ENCODE results near the gene WNT2. TPM values are rescaled to one million over a fixed set of nuclear protein-coding genes. Genes with fewer than 3 reads are reported as not detected.
A peak's percentile ranks its signal among the peaks of the same experiment; 100 is the strongest.

Gene WNT2
- total RNA-seq, 1 donor from 2014 or later, result 0.07 TPM

DNA sequence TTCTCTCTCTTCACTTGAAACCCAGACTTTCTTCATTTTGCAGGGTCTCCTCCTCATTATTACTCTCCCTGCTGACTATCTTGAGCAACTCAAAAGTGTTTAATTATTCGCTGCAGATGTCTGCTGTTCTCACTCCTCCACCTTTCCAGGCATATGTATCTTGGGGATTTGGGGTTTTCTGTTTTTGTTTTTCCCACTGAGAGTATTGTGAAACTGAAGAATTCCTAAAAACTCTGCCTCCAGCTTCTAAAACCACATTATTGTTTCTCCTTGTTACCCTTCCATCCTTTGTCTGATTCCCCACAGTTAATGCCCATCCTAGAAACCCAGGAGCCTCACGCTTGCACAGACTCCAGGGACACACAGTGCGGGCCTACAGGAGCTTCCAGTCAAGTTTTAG lies 51.3 kb downstream of the WNT2 start:
- H3K27me3 ChIP-seq (ENCODE audit: insufficient read depth, low read length), result no peaks in the 10 kb centered on the region
- H3K4me3 ChIP-seq (ENCODE audit: insufficient read depth, low read depth, low read length), result no peak overlapping the region
- Mint-ChIP-seq H3K27me3 (ENCODE audit: low read depth, unreplicated experiment) (no peaks in the 10 kb centered on the region), H3K27ac (ENCODE audit: unreplicated experiment) (no peak overlapping the region), H3K36me3 (ENCODE audit: low read depth, unreplicated experiment) (no peaks in the 10 kb centered on the region), H3K4me1 (ENCODE audit: low read depth, unreplicated experiment) (peaks cover 15% of the 10 kb centered on the region), H3K9me3 (ENCODE audit: unreplicated experiment) (no peaks in the 10 kb centered on the region), H3K4me3 (ENCODE audit: unreplicated experiment) (no peak overlapping the region)
- H3K4me1 ChIP-seq (ENCODE audit: insufficient read depth, low read length), result peaks cover 19% of the 10 kb centered on the region
- no peak for TF ChIP-seq CTCF (IDR thresholded peaks at IDR 0.05; ENCODE audit: insufficient read depth, low read depth, low read length)
- no peak for TF ChIP-seq EZH2 (IDR thresholded peaks at IDR 0.05; ENCODE audit: insufficient read depth, low read length)
- H4K20me1 ChIP-seq (ENCODE audit: insufficient read depth, low read length), result no peaks in the 10 kb centered on the region
- H2AFZ ChIP-seq (ENCODE audit: low read depth, low read length), result no peak overlapping the region
- no peak for FAIRE-seq
- no peaks in the 10 kb centered on the region for H3K9me3 ChIP-seq (ENCODE audit: insufficient read depth, low read depth, low read length)
- no peak overlapping the region for H3K27ac ChIP-seq (ENCODE audit: low read depth, low read length)
- no peak overlapping the region for H3K4me2 ChIP-seq (ENCODE audit: low read length)
- no peak overlapping the region for H3K9ac ChIP-seq (ENCODE audit: low read length)
- no peak for DNase-seq (ENCODE audit: low read depth)
- H3K79me2 ChIP-seq (ENCODE audit: insufficient read depth, low read length), result no peaks in the 10 kb centered on the region
- H3K36me3 ChIP-seq (ENCODE audit: insufficient read depth, low read length), result no peaks in the 10 kb centered on the region

GRCh38 chr7:117270371-117270770 lies 52.5 kb downstream of the WNT2 start:
- peak overlapping the region; percentile 98 for H3K27ac Mint-ChIP-seq (ENCODE audit: unreplicated experiment)
- DNase-seq (ENCODE audit: low read depth) (peak; percentile 60), FAIRE-seq (no peak)
- no peaks in the 10 kb centered on the region for H3K9me3 Mint-ChIP-seq (ENCODE audit: unreplicated experiment)
- Histone ChIP-seq H2AFZ (ENCODE audit: low read depth, low read length) (no peak overlapping the region), H3K9me3 (ENCODE audit: insufficient read depth, low read depth, low read length) (no peaks in the 10 kb centered on the region), H3K79me2 (ENCODE audit: insufficient read depth, low read length) (no peaks in the 10 kb centered on the region), H3K27me3 (ENCODE audit: insufficient read depth, low read length) (no peaks in the 10 kb centered on the region), H3K4me2 (ENCODE audit: low read length) (peak overlapping the region; percentile 74), H4K20me1 (ENCODE audit: insufficient read depth, low read length) (no peaks in the 10 kb centered on the region), H3K27ac (ENCODE audit: low read depth, low read length) (peak overlapping the region; percentile 97), H3K4me1 (ENCODE audit: insufficient read depth, low read length) (peaks cover 19% of the 10 kb centered on the region), H3K36me3 (ENCODE audit: insufficient read depth, low read length) (no peaks in the 10 kb centered on the region), H3K4me3 (ENCODE audit: insufficient read depth, low read depth, low read length) (no peak overlapping the region), H3K9ac (ENCODE audit: low read length) (peak overlapping the region; percentile 79)
- no peaks in the 10 kb centered on the region for H3K27me3 Mint-ChIP-seq (ENCODE audit: low read depth, unreplicated experiment)
- H3K4me3 Mint-ChIP-seq (ENCODE audit: unreplicated experiment), result no peak overlapping the region
- TF ChIP-seq EZH2 (IDR thresholded peaks at IDR 0.05; ENCODE audit: insufficient read depth, low read length), result no peak
- no peak for TF ChIP-seq CTCF (IDR thresholded peaks at IDR 0.05; ENCODE audit: insufficient read depth, low read depth, low read length)
- peaks cover 15% of the 10 kb centered on the region for H3K4me1 Mint-ChIP-seq (ENCODE audit: low read depth, unreplicated experiment)
- H3K36me3 Mint-ChIP-seq (ENCODE audit: low read depth, unreplicated experiment), result no peaks in the 10 kb centered on the region

DNA sequence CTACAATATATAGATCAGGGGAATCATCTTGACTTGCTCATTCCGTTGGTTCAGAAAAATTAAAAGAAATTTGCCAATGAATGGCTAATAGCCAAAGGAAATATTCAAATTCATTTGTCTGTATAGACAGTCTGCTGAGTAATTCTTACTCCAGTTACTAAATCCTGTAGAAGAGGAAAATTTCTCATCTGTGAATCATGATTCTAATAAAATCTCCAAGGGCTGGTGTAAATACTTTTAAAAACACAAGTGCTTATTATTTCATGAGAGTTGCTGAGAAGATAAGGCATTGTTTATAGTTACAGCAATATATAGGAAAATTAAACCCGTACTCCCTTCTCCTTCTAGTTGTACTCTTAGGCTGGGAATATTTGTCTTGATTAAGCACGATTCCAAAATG lies 53.0 kb downstream of the WNT2 start:
- H3K9me3 ChIP-seq (ENCODE audit: insufficient read depth, low read depth, low read length), result no peaks in the 10 kb centered on the region
- peak overlapping the region; percentile 74 for H3K4me2 ChIP-seq (ENCODE audit: low read length)
- Mint-ChIP-seq H3K27ac (ENCODE audit: unreplicated experiment) (peak overlapping the region; percentile 98), H3K9me3 (ENCODE audit: unreplicated experiment) (no peaks in the 10 kb centered on the region), H3K4me1 (ENCODE audit: low read depth, unreplicated experiment) (peaks cover 15% of the 10 kb centered on the region), H3K36me3 (ENCODE audit: low read depth, unreplicated experiment) (no peaks in the 10 kb centered on the region), H3K4me3 (ENCODE audit: unreplicated experiment) (no peak overlapping the region), H3K27me3 (ENCODE audit: low read depth, unreplicated experiment) (no peaks in the 10 kb centered on the region)
- FAIRE-seq (no peak), DNase-seq (ENCODE audit: low read depth) (peak; percentile 88)
- H3K36me3 ChIP-seq (ENCODE audit: insufficient read depth, low read length), result no peaks in the 10 kb centered on the region
- no peak for TF ChIP-seq EZH2 (IDR thresholded peaks at IDR 0.05; ENCODE audit: insufficient read depth, low read length)
- TF ChIP-seq CTCF (IDR thresholded peaks at IDR 0.05; ENCODE audit: insufficient read depth, low read depth, low read length), result no peak
- H3K27me3 ChIP-seq (ENCODE audit: insufficient read depth, low read length), result no peaks in the 10 kb centered on the region
- no peaks in the 10 kb centered on the region for H3K79me2 ChIP-seq (ENCODE audit: insufficient read depth, low read length)
- no peak overlapping the region for H2AFZ ChIP-seq (ENCODE audit: low read depth, low read length)
- peak overlapping the region; percentile 97 for H3K27ac ChIP-seq (ENCODE audit: low read depth, low read length)
- peak overlapping the region; percentile 33 for H3K4me3 ChIP-seq (ENCODE audit: insufficient read depth, low read depth, low read length)
- peak overlapping the region; percentile 79 for H3K9ac ChIP-seq (ENCODE audit: low read length)
- H3K4me1 ChIP-seq (ENCODE audit: insufficient read depth, low read length), result peaks cover 19% of the 10 kb centered on the region
- H4K20me1 ChIP-seq (ENCODE audit: insufficient read depth, low read length), result no peaks in the 10 kb centered on the region
